HG03520 (cell line): ENCODE measurements around the gene ZNG1F.
"Not testable (repeated sequence)": the region's sequence is repeated elsewhere in the genome, so short reads cannot be mapped to it uniquely, and the experiment has no call there.

ENCODE experiments used
- ATAC-seq: cut with Tn5 transposase; IDR thresholded peaks from one replicate; pipeline ENCODE4 v1.9.1; 2021; ENCODE audit warnings: mild to moderate bottlenecking, moderate library complexity; ENCODE audit not compliant: unreplicated experiment

Gene ZNG1F

DNA sequence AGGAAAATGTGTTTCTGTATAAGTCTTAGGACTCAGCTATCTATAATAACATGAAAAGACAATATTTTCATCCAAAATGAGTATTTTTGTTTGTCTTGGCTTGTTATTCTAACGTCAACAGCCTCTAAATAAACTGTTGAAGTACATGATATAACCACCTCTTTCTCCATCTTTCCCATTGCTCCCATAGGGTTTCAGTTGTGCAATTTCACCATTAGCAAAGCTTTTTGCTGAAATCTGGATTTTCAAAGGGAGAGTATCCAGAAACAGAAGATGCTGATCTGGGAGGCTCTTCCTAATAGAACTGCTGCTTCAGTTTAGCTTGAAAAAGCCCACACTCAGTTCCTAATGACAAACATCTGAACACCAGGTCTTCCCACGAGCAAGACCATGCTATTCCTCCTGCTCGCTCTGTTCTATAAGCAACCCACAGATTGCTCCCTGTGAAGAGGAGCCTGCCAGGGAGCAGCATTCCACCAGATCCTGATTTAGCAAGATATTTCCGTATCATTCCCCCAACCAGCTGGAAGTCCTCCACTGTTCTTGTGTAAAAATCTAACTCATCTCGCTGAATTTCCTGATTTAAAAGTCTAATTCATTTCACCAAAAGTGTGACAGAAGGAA lies 101.8 kb downstream of the ZNG1F start:
- not testable (repeated sequence) for ATAC-seq

DNA sequence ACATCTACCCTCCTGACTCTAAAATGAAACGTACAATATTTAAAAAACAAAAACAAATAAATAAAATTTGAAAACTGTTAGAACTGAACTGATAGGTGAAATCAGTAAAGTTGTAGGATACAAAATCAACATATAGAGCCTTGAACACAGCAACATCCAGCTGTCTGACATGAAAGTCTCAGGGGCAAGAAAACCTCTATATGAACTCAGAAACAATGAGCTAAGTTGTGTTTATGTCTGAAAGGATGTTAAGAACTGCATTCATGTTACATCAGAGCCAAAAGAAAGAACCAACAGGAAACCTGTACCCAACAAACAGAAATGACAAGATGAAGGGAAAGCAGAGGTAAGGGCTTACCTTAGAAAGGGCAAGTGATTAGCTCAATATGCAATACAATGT lies 102.4 kb downstream of the ZNG1F start:
- not testable (repeated sequence) for ATAC-seq

DNA sequence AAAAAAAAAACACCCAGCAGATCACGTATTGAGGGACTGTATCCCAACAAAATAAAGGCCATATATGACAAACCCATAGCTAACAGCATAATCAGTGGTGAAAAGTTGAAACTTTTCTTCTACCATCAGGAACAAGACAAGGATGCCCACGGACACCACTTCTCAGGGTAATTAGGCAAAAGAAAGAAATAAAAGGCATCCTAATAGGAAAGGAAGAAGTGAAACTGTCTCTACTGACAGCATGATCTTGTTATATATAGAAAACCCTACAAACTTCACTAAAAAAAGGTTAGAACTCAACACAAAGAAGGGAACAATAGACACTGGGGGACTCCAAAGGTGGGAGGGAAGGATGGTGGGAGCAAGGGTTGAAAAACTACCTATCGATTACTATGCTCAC lies 102.9 kb downstream of the ZNG1F start:
- ATAC-seq, result not testable (repeated sequence)

DNA sequence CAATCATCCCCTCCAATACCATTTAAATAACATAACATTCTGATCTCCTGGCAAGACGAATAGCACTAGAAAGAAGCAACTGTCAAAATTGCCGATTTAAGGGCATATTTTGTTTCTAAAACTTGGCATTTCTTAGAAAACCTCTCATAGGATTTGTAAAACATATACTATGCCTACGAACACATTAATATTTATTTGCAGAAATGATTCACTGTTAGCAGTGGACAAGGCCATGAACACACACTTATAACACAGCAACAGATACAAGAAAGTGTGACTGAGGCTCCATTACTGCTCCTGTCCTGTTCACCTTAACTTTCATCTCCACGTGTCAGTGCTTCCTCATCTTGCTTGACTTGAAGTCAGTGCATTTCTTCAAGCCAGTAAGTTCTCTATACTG lies 106.8 kb downstream of the ZNG1F start:
- ATAC-seq, result not testable (repeated sequence)
